Measurements from ENCODE around the gene GRIP1. TPM values are rescaled to one million over a fixed set of nuclear protein-coding genes. Genes with fewer than 3 reads are reported as not detected.

Gene GRIP1
- total RNA-seq: under 0.01 TPM in 2 replicates

GRCh38 chr12:66678338-66679275 is at the start of gene GRIP1:
GRIP1 (minus strand) TSS chr12:66679076; CDS start chr12:66678904, 172 bp downstream.
- Histone ChIP-seq H3K79me2 (ENCODE audit: insufficient read depth, low read length) (no peaks in the 10 kb centered on the region), H3K4me1 (ENCODE audit: insufficient read depth, low read length) (no peaks in the 10 kb centered on the region), H3K4me3 (ENCODE audit: insufficient read depth, low read length) (no peak within 1 kb of the TSS), H3K27ac (ENCODE audit: low read depth, low read length) (no peak within 1 kb of the TSS), H3K27me3 (ENCODE audit: insufficient read depth, low read length) (peaks cover 11% of the 10 kb centered on the region), H4K20me1 (ENCODE audit: insufficient read depth, low read length) (no peaks in the 10 kb centered on the region), H3K36me3 (ENCODE audit: insufficient read depth, low read length) (no peaks in the 10 kb centered on the region), H2AFZ (ENCODE audit: low read length) (no peak within 1 kb of the TSS), H3K9me3 (ENCODE audit: low read depth, low read length) (no peaks in the 10 kb centered on the region), H3K4me2 (ENCODE audit: insufficient read depth, low read length) (no peak within 1 kb of the TSS)
- DNase-seq (ENCODE audit: insufficient read length, low spot score, missing footprints): no peak
- no peak for TF ChIP-seq CTCF (IDR thresholded peaks at IDR 0.05; ENCODE audit: extremely low read depth, low read depth, low read length)

GRCh38 chr12:66726556-66726955 is 47.7 kb upstream of the GRIP1 start:
- Histone ChIP-seq H3K4me3 (ENCODE audit: insufficient read depth, low read length) (no peak overlapping the region), H3K36me3 (ENCODE audit: insufficient read depth, low read length) (no peaks in the 10 kb centered on the region), H3K27me3 (ENCODE audit: insufficient read depth, low read length) (no peaks in the 10 kb centered on the region), H4K20me1 (ENCODE audit: insufficient read depth, low read length) (no peaks in the 10 kb centered on the region), H3K4me2 (ENCODE audit: insufficient read depth, low read length) (no peak overlapping the region), H2AFZ (ENCODE audit: low read length) (no peak overlapping the region), H3K9me3 (ENCODE audit: low read depth, low read length) (no peaks in the 10 kb centered on the region), H3K4me1 (ENCODE audit: insufficient read depth, low read length) (no peaks in the 10 kb centered on the region), H3K27ac (ENCODE audit: low read depth, low read length) (no peak overlapping the region), H3K79me2 (ENCODE audit: insufficient read depth, low read length) (no peaks in the 10 kb centered on the region)
- DNase-seq (ENCODE audit: insufficient read length, low spot score, missing footprints): no peak
- TF ChIP-seq CTCF (IDR thresholded peaks at IDR 0.05; ENCODE audit: extremely low read depth, low read depth, low read length): no peak

GRCh38 chr12:66725031-66725430 is 46.2 kb upstream of the GRIP1 start:
- TF ChIP-seq CTCF (IDR thresholded peaks at IDR 0.05; ENCODE audit: extremely low read depth, low read depth, low read length): no peak
- Histone ChIP-seq H2AFZ (ENCODE audit: low read length) (no peak overlapping the region), H3K36me3 (ENCODE audit: insufficient read depth, low read length) (no peaks in the 10 kb centered on the region), H4K20me1 (ENCODE audit: insufficient read depth, low read length) (no peaks in the 10 kb centered on the region), H3K27ac (ENCODE audit: low read depth, low read length) (no peak overlapping the region), H3K4me3 (ENCODE audit: insufficient read depth, low read length) (no peak overlapping the region), H3K9me3 (ENCODE audit: low read depth, low read length) (no peaks in the 10 kb centered on the region), H3K4me1 (ENCODE audit: insufficient read depth, low read length) (no peaks in the 10 kb centered on the region), H3K4me2 (ENCODE audit: insufficient read depth, low read length) (no peak overlapping the region), H3K27me3 (ENCODE audit: insufficient read depth, low read length) (no peaks in the 10 kb centered on the region), H3K79me2 (ENCODE audit: insufficient read depth, low read length) (no peaks in the 10 kb centered on the region)
- no peak for DNase-seq (ENCODE audit: insufficient read length, low spot score, missing footprints)

GRCh38 chr12:66724616-66725015 is 45.7 kb upstream of the GRIP1 start:
- TF ChIP-seq CTCF (IDR thresholded peaks at IDR 0.05; ENCODE audit: extremely low read depth, low read depth, low read length): no peak
- Histone ChIP-seq H3K4me2 (ENCODE audit: insufficient read depth, low read length) (no peak overlapping the region), H3K9me3 (ENCODE audit: low read depth, low read length) (no peaks in the 10 kb centered on the region), H2AFZ (ENCODE audit: low read length) (no peak overlapping the region), H3K36me3 (ENCODE audit: insufficient read depth, low read length) (no peaks in the 10 kb centered on the region), H3K27ac (ENCODE audit: low read depth, low read length) (no peak overlapping the region), H3K4me3 (ENCODE audit: insufficient read depth, low read length) (no peak overlapping the region), H3K4me1 (ENCODE audit: insufficient read depth, low read length) (no peaks in the 10 kb centered on the region), H3K79me2 (ENCODE audit: insufficient read depth, low read length) (no peaks in the 10 kb centered on the region), H4K20me1 (ENCODE audit: insufficient read depth, low read length) (no peaks in the 10 kb centered on the region), H3K27me3 (ENCODE audit: insufficient read depth, low read length) (no peaks in the 10 kb centered on the region)
- no peak for DNase-seq (ENCODE audit: insufficient read length, low spot score, missing footprints)
